ENCODE data around the gene KAZALD1.

The KAZALD1 gene

DNA sequence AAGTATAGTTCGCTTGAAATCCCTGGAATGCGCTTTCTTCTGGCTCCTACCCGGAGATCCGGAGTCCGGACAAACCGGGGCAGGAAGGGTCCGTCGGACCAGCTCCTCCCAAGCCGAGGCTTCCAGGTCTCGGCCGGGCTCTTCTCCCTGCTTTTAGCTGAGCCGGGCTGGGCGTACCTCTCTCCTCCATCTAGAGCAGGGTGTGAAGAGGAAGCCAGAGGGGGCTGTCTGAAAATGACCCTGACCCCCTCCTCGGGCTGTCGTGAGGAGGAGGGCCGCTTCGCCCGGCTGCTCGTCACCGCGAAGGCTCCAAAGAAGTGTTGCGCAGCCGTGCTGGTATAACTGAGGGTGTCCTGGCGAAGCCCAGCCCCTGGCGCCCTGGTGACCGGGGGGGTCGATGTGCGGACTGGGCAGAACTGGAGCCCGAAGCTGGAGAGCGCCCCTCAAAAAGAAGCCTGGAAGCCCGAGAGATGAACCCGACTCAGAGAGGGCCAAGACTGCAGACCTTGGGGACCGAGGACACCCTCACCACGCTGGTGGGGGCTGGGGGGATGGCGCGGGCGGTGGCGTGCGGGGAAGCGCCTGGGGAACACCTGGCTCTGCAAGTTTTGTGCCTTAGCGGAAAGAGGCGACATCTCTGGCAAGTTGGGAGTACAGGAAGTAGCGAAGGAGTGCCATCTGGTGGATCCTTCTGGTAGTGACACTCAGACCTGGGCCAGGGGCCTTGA lies 5.7 kb downstream of the KAZALD1 start:
- peak; percentile 69 for DNase-seq

DNA sequence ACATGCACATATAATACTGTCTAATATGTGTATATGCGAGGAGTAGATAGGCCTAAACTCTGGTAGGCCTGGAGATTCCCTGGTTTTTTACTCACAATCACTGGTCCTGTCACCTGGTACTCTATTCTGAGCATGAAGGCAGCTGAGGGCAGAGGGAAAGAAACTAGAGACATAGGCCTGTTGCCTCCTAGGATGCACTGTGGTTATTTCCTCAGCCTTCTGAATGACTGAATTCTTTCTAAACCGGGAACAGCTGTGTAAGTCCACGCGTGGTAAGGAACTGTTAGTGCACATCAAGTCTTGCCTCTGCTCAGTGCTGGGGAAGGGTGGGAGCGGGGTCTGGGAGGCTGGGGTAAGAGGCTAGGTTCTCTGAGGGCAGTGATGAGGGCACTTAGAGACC lies 7.7 kb downstream of the KAZALD1 start:
- no peak for DNase-seq

DNA sequence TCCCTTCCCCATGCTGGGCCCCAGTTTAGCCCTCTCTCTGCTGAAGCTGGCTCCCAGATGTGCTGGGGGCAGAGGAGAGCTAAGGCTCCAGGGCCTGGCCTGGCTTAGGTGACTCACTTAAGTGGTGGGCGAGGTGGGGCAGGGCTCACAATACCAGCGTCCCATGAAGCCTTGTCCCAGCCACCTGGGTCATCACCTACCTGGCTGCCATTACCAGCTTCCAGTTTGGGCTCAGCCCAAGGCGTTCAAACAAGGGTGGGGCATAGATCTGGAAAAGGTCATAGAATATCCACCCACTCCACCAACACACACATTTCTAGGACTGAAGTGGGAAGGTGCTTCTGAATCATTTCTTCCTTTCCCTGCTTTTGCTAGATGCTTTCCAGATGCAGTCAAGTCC lies 8.3 kb downstream of the KAZALD1 start:
- DNase-seq: no peak

DNA sequence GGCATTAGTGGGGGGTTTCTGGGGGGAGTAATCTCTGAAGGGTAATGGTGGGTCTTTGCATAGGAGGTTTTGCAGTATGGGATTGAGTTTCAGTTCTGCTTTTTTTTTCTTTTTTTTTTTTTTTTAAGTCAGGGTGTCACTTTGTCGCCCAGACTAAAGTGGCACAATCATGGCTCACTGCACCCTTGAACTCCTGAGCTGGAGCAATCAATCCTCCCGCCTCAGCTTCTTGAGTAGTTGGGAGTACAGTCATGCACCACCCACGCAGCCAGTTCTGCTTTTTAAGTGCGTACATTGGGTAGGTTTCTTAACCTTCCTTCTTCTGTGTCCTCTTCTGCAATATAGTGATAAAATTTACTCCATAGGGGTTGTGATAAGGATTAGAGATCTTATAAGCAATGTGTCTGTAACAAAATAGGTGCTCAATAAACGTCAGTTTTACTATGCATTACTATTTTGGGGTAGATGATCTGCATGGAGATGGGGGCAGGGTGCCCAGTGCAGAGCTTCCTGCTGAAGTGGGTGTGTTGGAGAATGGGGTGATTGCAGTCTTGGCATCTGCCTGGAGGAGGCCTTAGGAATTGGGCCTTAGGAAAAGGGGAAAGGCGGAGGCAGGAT lies 9.6 kb downstream of the KAZALD1 start:
- no peak for DNase-seq

DNA sequence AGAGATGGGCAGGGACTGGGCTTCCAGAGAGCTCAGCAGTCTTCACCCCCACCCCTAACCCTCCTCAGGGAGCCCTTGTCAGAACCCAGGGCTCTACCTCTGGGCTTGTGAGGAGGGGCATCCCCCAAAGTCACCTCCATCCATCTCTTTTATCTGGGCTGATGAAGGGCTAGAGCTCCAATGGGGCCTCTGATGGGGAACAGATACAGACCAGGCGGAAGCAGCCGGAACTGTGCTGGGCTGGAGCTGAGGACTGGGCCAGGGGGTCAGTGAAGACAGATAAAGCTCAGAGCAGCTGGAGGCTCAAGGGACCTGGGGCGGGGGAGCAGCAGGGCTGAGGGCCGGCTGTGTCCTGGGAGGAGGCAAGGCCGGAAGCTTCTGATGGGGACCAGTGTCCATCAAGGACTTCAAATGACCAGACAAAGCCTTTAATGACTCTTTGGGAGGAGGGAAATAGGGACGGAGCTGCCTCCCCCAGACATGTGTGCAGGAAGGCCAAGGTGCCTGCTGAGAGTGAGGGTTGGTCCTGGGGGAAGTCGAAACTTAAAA lies 10.2 kb downstream of the KAZALD1 start:
- no peak for DNase-seq

DNA sequence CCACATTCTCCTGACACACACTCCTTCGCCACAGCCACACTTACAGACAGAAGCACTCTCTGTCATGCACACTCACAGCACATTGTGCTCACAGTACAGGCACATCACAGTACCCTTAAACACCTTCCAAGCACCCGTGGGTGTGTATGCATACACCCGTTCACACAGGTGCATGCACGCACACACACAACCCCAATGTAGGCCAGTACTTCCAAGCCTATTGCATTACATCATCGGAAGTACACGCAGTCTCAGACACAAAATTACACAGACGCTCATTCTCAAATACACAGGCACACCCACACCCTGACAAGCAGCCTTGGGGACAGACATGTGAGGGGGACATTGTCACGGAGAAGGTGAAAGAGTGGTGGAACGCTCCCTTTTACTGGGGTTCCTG lies 11.1 kb downstream of the KAZALD1 start:
- DNase-seq: no peak

DNA sequence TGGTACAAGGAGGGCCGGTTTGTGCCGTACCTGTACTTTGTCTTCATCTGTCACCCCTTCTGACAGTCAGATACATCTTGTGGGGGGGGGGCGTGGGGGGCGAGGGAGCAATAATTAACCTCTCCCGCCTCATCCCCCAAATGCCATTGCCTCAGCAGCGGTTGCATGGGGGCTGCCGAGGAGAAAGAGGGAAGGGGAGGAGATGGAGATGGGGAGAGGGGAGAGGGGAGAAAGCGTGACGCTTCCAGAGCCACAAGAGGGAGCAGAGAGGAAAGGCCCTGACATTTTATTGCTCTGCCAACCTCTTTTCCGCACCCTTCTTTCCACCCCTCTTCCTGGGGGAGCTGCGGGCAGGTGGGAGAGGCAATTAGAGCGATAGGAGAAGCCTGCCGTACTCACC lies 11.8 kb downstream of the KAZALD1 start:
- no peak for DNase-seq

DNA sequence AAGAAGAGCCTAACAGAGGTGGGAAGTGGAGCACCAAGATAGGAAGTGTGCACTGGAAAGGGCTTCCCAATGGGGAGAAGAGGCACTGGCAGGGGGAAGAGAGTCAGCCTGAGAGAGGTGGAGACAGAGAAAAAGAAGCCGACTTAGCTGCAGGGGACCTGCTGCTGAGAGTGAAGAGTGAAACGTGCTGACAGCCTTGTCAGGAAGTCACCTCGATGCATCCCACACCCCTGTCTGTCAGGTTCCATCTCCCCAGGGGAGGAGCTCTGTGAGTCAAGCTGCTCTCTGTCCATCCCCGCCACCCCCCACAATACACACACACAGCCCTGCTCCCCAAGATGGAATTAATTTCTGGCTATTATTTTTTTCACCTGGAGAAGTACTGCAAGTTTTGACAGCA lies 14.0 kb downstream of the KAZALD1 start:
- DNase-seq: no peak

DNA sequence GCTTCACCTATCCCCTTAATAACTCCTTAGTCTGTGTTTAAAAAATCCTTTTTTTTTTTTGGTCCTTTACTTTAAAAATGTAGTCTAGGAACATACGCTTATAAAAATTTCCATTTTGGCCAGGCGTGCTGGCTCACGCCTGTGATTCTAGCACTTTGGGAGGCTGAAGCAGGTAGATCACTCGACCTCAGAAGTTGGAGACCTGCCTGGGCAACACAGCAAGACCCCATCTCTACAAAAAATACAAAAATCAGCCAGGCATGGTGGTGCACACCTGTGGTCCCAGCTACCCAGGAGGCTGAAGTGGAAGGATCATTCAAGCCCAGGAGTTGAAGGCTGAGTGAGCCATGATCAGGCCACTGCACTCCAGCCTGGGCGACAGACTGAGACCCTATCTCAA lies 14.8 kb downstream of the KAZALD1 start:
- no peak for DNase-seq

DNA sequence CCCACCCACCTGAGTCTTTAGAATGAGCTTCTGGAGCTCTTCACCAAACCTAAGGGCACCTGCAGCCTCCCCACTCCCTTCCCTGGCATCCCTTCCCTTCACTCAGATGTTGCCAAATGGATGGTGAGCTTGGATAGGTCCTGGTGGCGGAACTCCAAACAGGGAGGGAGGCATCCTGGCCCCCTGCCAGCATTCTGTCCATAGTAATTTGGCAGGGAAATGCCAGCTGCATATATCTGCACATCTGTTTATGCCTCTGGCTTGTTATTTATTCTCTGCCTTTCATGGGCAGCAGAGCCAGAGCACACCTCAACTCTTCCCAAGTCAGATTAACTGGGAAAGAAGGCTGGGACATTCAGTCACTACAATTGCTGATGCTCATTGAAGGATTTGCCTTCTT lies 18.1 kb downstream of the KAZALD1 start:
- no peak for DNase-seq

DNA sequence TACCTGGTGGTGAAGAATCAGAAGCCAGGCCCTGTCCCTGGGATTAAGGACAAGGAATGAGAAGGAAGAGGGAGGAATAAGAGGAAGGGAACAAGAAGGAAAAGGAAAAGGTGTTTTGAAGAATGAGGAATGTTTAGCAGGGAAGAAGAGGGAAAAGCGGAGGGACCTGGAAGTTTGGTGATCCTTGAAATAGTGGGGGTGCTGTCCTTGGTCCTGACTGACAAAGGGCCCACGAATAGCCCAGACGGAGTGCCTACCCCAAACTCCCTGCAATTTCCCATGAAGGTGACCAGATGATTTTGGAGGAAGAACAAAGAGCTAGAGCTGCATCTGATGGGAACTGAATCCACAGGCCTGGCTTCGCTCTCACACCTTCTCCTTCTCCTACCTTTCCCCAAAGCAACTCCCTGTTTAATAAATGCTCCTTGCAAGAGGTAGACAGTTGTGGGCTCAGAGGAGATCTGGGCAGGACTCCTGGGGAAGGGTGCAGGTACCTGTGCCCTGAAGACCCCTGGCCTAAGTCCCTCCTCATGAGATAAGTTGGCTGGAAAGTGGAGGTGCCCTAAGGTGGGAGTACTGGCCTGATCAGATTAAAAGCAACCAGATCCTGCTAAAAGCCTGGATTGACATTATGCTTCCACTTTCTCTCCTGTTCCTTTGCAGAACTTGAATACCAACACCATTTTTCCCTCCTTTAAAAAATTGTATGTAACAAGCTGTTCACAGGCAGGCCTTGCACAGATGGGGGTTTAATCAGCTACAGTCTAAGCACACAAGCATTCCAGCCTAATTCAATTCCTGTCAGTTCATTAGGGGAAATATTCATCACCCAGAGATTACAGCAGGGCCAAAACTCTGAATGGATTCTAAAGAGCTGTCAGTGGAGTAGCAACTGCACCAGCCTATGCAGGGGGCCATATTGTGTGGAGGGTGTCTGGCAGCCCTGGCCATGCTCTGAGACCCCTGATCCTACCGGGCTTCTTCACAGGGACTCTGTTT lies 19.4 kb downstream of the KAZALD1 start:
- DNase-seq: no peak

DNA sequence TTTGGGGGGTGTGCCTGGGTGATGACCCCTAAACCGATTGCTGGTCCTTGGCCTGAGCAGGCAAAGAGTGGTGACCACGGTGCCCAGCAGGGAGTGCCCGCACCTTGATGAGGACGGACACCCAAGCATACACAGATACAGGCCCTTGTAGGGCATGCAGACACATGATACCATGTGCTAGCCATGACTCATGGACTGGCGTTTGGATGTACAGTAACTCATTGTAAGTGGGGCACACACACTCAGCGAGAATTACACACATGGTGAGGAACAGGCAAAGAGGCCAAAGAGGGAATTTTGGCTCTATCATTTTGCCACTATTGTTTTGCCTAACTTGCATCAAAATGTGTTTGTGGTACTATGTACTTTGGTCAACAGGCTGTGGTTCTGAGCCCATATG lies 24.1 kb downstream of the KAZALD1 start:
- DNase-seq: no peak

DNA sequence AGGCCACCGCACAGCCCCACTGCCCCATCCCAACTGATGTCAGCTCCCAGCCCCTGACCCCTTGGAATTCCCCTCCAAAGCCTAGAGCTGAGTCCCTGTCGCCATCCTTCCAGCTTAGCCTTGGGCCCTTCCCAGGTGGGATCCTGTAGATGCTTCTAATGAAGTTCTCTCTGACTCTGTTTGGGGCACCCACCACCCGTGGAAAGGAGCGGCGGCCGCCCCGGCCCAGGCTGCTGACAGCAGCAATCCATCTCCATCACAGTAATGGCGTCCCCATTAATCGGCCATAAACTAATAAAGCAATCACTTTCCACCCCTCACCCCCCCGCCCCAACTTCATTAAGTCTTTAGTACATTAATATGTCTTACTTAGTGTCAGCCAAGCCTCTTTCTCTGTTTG lies 25.6 kb downstream of the KAZALD1 start:
- DNase-seq: no peak

DNA sequence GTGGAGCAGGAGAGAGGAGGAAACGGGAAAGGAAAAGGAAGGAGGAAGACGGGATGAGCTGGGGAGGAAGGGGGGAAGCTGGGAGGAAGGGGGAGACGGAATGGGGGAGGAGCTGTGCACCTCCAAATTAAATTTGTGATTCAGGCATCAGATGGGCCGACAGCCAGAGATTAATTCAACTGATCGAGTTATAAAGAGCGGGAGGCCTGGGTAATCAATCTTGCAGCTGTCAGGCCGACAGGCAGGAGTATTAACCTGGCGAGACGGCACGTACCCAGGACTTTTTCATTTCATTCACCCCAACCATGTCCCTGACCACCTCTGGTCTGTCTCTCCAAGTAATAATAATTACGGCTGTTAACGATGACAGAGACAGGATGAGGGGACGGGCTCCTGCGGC lies 26.2 kb downstream of the KAZALD1 start:
- no peak for DNase-seq

DNA sequence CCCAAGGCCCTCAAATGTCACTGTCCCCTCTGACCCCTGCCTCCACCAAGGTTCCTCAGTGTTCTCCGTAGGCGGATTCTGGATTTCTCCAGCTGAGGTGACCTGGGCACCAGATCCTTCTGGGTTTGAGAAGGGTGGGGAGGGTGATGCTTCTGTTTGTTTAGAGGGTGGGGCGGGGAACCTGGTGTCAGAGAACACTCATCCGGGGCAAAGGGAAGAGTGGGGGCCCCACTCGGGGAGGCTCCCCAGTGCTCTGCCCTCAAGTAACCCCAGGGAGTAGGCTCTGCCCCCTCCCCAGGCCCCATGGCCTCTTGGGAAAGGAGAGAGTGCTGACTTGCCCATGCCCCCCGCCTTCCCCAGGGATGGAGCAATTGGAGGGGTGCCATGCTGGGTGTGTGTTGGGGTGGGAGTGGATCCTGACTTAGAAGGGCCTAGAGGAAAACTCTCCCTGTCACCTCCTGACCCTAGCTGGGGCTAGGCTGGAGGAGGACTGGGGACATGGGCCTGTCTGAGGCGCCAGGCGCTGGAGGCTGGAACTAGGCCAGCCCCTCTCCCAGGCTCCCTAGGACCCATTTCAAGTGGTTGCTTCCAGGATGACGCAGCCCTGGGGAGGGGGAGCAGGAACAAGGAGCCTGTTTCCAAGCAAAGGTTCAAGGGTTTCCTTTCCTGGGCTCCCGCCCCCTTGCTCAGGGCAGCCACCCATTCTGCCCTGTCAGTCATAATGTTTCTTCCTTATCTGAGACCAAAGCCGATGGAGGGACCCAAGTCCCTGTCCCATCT lies 27.9 kb downstream of the KAZALD1 start:
- no peak for DNase-seq

DNA sequence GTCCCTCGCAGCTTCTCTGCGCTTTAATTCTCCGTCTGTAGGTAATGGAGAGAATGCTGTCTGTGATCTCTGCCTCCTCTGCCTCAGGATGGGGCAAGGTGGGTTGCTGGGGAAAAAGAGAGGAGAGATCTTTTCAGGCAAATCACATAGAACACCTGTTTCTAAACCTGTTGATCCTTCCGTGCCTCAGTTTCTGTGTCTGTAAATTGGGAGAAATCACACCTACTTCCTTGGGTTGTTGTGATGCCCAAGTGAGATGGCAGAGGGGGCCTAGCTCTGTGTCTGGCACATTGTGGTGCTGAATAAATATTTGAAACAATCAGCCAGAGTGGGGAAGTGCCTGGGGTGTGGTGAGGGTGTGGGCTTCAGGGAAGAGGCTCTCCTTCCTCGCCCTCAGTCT lies 28.8 kb downstream of the KAZALD1 start:
- DNase-seq: no peak

DNA sequence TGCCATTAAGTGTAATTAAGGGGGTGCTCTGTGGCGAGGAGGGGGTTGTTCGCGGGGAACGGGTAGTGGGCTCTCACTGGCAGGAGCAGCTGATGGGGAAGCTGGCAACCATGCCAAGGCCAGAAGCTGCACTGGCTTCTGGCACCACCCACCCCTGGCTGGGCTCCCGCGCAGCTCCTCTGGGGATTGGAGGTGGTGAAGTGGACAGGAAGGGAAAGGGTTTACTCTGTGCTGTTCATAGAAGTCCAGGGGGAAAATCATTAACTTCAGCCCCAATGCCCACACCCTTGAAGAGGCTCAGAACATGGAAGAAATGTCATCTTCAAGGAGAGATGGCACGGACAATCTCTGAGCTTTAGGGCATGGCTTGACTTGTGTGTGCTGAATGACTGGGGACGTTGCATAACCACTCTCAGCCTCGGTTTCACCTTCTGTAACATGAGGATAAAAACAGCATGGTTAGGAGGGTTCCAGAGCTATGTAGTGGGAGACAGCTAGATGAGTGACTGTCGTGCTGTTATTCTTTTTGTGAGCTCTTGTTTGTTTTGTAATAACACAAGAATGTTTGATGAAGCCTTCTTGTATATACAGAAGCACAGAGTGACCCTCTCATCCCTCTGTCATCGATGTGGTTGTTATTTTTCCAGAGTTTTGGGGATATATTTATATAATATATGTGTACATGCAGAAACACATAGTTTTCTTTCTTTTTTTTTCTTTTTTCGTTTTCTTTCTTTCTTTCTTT lies 29.9 kb downstream of the KAZALD1 start:
- DNase-seq: no peak

DNA sequence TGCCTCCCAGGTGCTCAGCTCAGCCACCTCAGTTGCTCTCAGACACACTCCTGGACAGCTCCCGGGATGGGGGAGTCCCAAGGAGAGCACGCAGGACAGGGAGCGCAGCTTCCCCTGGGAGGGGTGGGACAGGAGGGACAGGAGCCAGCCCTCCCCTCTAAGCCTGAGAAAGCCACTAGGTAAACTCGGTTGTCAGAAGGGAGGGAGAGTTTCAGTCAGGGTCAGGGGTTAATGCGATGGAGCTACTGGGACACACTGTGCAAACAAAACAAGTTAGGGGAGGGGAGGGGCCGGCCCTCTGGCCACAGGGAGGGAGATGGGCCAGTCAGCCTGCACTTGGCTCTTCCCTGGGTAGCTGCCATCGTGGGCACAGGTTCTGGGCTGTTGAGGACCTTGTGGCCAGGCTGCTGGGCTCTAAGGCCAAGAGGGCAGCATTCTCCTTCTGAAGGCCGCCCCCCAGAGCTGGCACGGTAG lies 31.1 kb downstream of the KAZALD1 start:
- DNase-seq: no peak

DNA sequence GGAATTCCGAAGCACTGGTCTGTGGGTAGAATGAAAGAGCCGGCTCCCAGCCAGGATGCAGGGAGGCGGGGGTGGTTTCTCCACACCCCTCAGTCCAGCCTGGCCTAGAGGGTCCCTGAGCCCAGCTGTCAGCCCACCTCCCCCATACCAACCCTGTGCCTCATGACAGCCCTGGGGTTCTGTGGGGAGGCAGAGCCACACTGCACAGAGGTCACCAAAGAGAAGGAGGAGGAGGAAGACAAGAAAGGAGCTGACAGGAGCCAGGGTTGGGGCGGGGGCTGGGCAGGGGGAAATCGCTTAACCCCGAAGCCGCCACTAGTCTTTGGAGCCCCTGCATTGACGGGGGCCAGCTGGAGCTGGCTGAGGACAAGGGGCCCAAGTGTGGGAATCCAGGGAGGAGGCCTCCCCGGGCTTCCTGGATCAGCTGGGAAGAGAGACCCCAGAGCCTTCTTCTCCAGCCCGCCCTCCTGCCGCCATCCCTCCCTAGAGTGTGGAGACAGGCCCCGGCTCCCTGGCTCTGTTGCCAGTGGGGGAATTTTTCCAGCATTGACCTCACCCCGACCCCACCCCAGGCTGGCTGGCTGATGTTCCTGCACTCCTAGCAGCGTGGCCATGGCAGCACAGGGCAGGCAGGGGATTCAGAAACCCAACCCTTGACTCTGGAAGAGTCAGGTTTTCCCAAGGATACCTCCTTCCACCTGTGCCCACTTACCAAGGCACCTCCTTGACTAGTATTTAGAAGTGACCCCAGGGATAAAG lies 32.5 kb downstream of the KAZALD1 start:
- no peak for DNase-seq

DNA sequence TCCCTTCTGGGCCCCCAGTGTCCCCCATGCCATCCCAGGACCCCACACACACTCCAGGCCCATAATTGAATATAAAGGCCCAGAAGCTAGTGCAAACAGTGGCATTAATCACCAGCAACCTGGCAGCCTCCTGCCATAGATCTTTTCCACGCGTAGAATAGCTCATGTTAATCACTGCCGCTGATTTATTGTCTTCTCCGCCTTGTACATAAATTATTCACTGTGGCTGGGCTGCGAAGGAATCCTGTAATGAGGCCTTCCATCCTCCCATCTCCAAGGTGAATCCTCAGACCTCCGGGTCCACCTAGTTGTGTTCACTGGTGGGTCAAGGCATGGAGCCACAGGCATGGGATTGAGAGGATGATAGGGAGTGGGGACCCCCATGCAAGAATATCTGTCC lies 33.2 kb downstream of the KAZALD1 start:
- DNase-seq: no peak
